ENCODE measurements around the gene LRRC36. TPM values are rescaled to one million over a fixed set of nuclear protein-coding genes. Genes with fewer than 3 reads are reported as not detected.

The LRRC36 gene
- polyA plus RNA-seq, 1 donor (not counting 4 experiments of a cell fraction or from before 2014, with no cell fraction given): not detected

- no peaks in the 10 kb centered on the region for H3K79me2 ChIP-seq (ENCODE audit: control insufficient read depth, insufficient read depth, low read length)
- peaks cover 0 to 1% of the 10 kb centered on the region in 2 experiments for H3K36me3 ChIP-seq (ENCODE audit: control insufficient read depth in 2 of 2, extremely low read depth in 1 of 2, insufficient read depth in 2 of 2, low read length in 2 of 2)
- dilution Hi-C loops (cut with MboI; ENCODE audit: extremely low pct_ligation_motif_present, low sequenced_read_pairs): no loop called here
- H3K27ac ChIP-seq (ENCODE audit: control insufficient read depth, insufficient read depth, low read length): no peak within 1 kb of the TSS
- no peak for DNase-seq (ENCODE audit: low read depth, low spot score)
- peaks cover 18% of the 10 kb centered on the region for H3K27me3 ChIP-seq (ENCODE audit: control insufficient read depth, extremely low read depth, insufficient read depth, low read length)
- H3K4me2 ChIP-seq (ENCODE audit: control insufficient read depth, extremely low read depth, insufficient read depth, low read depth, low read length): peak within 1 kb of the TSS; percentile 78
- peak within 1 kb of the TSS; percentile 37 for H3K9ac ChIP-seq (ENCODE audit: control insufficient read depth, extremely low read depth, insufficient read depth, low read length)
- peaks cover 10% of the 10 kb centered on the region for H4K20me1 ChIP-seq (ENCODE audit: control insufficient read depth, extremely low read depth, insufficient read depth, low read length)
- TF ChIP-seq CTCF (optimal IDR thresholded peaks at IDR 0.05 in 1 of 3, IDR thresholded peaks at IDR 0.05 in 1 of 3, conservative IDR thresholded peaks at IDR 0.05 in 1 of 3; ENCODE audit: extremely low read depth in 1 of 3, insufficient read depth in 2 of 3, low read length in 3 of 3): peak in 1 of 3 experiments; percentile 24
- TF ChIP-seq EZH2 (IDR thresholded peaks at IDR 0.05; ENCODE audit: low read length): no peak
- H3K9me1 ChIP-seq (ENCODE audit: control insufficient read depth, extremely low read depth, insufficient read depth, low read length): no peaks in the 10 kb centered on the region
- H3K4me1 ChIP-seq (ENCODE audit: control insufficient read depth, extremely low read depth, insufficient read depth, low read length): peaks cover 12% of the 10 kb centered on the region
- H3K4me3 ChIP-seq (ENCODE audit: control insufficient read depth in 2 of 3, extremely low read depth in 1 of 3, insufficient read depth in 2 of 3, low read depth in 1 of 3, low read length in 3 of 3): peak within 1 kb of the TSS; percentile 27 to 59 (median 55)
- H3K9me3 ChIP-seq (ENCODE audit: control insufficient read depth, low read depth, low read length): no peaks in the 10 kb centered on the region
- peak within 1 kb of the TSS; percentile 71 for H2AFZ ChIP-seq (ENCODE audit: control insufficient read depth, low read length)
- FAIRE-seq: no peak
Observed at GRCh38 chr16:67430977-67431774, 104.6 kb downstream of the LRRC36 start, which contains the start of gene HSD11B2. TSS of gene HSD11B2 (plus strand) at chr16:67431121. CDS start at chr16:67431249, 128 bp downstream.

- H3K27ac ChIP-seq (ENCODE audit: control insufficient read depth, insufficient read depth, low read length): no peak overlapping the region
- H3K79me2 ChIP-seq (ENCODE audit: control insufficient read depth, insufficient read depth, low read length): no peaks in the 10 kb centered on the region
- FAIRE-seq (no peak), DNase-seq (ENCODE audit: low read depth, low spot score) (no peak)
- H3K9me3 ChIP-seq (ENCODE audit: control insufficient read depth, low read depth, low read length): no peaks in the 10 kb centered on the region
- peak overlapping the region in 1 of 3 experiments; percentile 59 for H3K4me3 ChIP-seq (ENCODE audit: control insufficient read depth in 2 of 3, extremely low read depth in 1 of 3, insufficient read depth in 2 of 3, low read depth in 1 of 3, low read length in 3 of 3)
- peaks cover 10% of the 10 kb centered on the region for H4K20me1 ChIP-seq (ENCODE audit: control insufficient read depth, extremely low read depth, insufficient read depth, low read length)
- H3K4me2 ChIP-seq (ENCODE audit: control insufficient read depth, extremely low read depth, insufficient read depth, low read depth, low read length): peak overlapping the region; percentile 74
- peaks cover 0 to 1% of the 10 kb centered on the region in 2 experiments for H3K36me3 ChIP-seq (ENCODE audit: control insufficient read depth in 2 of 2, extremely low read depth in 1 of 2, insufficient read depth in 2 of 2, low read length in 2 of 2)
- H3K9ac ChIP-seq (ENCODE audit: control insufficient read depth, extremely low read depth, insufficient read depth, low read length): no peak overlapping the region
- no peak overlapping the region for H2AFZ ChIP-seq (ENCODE audit: control insufficient read depth, low read length)
- peaks cover 18% of the 10 kb centered on the region for H3K27me3 ChIP-seq (ENCODE audit: control insufficient read depth, extremely low read depth, insufficient read depth, low read length)
- no peak for TF ChIP-seq CTCF (optimal IDR thresholded peaks at IDR 0.05 in 1 of 3, IDR thresholded peaks at IDR 0.05 in 1 of 3, conservative IDR thresholded peaks at IDR 0.05 in 1 of 3; ENCODE audit: extremely low read depth in 1 of 3, insufficient read depth in 2 of 3, low read length in 3 of 3)
- no peak for TF ChIP-seq EZH2 (IDR thresholded peaks at IDR 0.05; ENCODE audit: low read length)
- H3K4me1 ChIP-seq (ENCODE audit: control insufficient read depth, extremely low read depth, insufficient read depth, low read length): peaks cover 12% of the 10 kb centered on the region
- dilution Hi-C loops (cut with MboI; ENCODE audit: extremely low pct_ligation_motif_present, low sequenced_read_pairs): no loop called here
- no peaks in the 10 kb centered on the region for H3K9me1 ChIP-seq (ENCODE audit: control insufficient read depth, extremely low read depth, insufficient read depth, low read length)
Observed at GRCh38 chr16:67431775-67432505, 105.3 kb downstream of the LRRC36 start.

Measured in keratinocyte (primary cell).